Vagina (tissue), 2 donors: ENCODE results near the gene CRISP3. TPM values are rescaled to one million over a fixed set of nuclear protein-coding genes. Genes with fewer than 3 reads are reported as not detected.
"Not testable (repeated sequence)": the region's sequence is repeated elsewhere in the genome, so short reads cannot be mapped to it uniquely, and the experiment has no call there.

ENCODE experiments used
- DNase-seq, 2 donors: peaks; one replicate each; pipeline ENCODE4 v3.0.0-alpha.2; 2017; ENCODE audit errors: extremely low spot score in 2 of 2
- H3K27ac ChIP-seq: fragments of 200-600 bp; sonication (generic); one replicate; pipeline ENCODE4 v1.5.1; 2019
- H3K27me3 ChIP-seq: fragments of 200-600 bp; sonication (generic); one replicate; pipeline ENCODE4 v1.5.1; 2019
- H3K36me3 ChIP-seq, 2 donors: fragments of 200-600 bp; sonication (generic); one replicate each; pipeline ENCODE4 v1.5.1; 2017 to 2019
- H3K4me1 ChIP-seq: fragments of 200-600 bp; sonication (generic); one replicate; pipeline ENCODE4 v1.5.1; 2019
- H3K4me3 ChIP-seq, 2 donors: fragments of 200-600 bp; sonication (generic); 1 replicate in 1 of 2; 2 replicates in 1 of 2; pipeline ENCODE4 v1.5.1; 2016 to 2019
- H3K9me3 ChIP-seq: fragments of 200-600 bp; sonication (generic); one replicate; pipeline ENCODE4 v1.5.1; 2019
- CTCF ChIP-seq, 3 experiments: fragments of 450-650 bp in 2 of 3; fragments of 200-600 bp in 1 of 3; sonication (generic) in 1 of 3; IDR thresholded peaks; one replicate each; pipeline ENCODE4 v1.5.1; 2017 to 2019; ENCODE audit warnings: antibody characterized with exemption in 3 of 3, mild to moderate bottlenecking in 2 of 3, moderate library complexity in 2 of 3
- POLR2A ChIP-seq, 2 donors: fragments of 450-650 bp; IDR thresholded peaks; one replicate each; pipeline ENCODE4 v1.6.1; 2017; ENCODE audit warnings: antibody characterized with exemption in 2 of 2, mild to moderate bottlenecking in 2 of 2, moderate library complexity in 2 of 2
- POLR2AphosphoS5 ChIP-seq, 2 donors: sonication (generic); formaldehyde crosslinking; IDR thresholded peaks; one replicate each; pipeline ENCODE4 v1.9.0; 2017; ENCODE audit warnings: antibody characterized with exemption in 2 of 2, mild to moderate bottlenecking in 2 of 2, low read depth in 1 of 2; ENCODE audit not compliant: insufficient read depth in 1 of 2
- intact Hi-C: fragments of 100-400 bp; cut with DNase I; formaldehyde crosslinking; loops from one replicate; pipeline ENCODE4 v1.15.1; 2023
- total RNA-seq: library from RNA; depleted of rRNA; stranded (reverse); fragments of >200 nt; gene quantifications from one replicate; pipeline ENCODE4 v1.2.3, GENCODE V29; 2016

The CRISP3 gene
- total RNA-seq, 1 donor from 2014 or later: 19.2 TPM

- H3K9me3 ChIP-seq: no peaks in the 10 kb centered on the region
- H3K4me3 ChIP-seq: no peak overlapping the region
- no peak for DNase-seq
- H3K27me3 ChIP-seq: no peaks in the 10 kb centered on the region
- no peaks in the 10 kb centered on the region for H3K36me3 ChIP-seq
- H3K27ac ChIP-seq: no peak overlapping the region
- no peaks in the 10 kb centered on the region for H3K4me1 ChIP-seq
- intact Hi-C loops: no loop called here
- TF ChIP-seq CTCF (IDR thresholded peaks at IDR 0.05): no peak
- TF ChIP-seq POLR2A (IDR thresholded peaks at IDR 0.05): no peak
- TF ChIP-seq POLR2AphosphoS5 (IDR thresholded peaks at IDR 0.05; ENCODE audit: insufficient read depth in 1 of 2, low read depth in 1 of 2): no peak
These were observed 11.4 kb downstream of the CRISP3 start for GRCh38 chr6:49732781-49733180.

- Histone ChIP-seq H3K4me3 (no peak overlapping the region), H3K9me3 (no peaks in the 10 kb centered on the region), H3K36me3 (no peaks in the 10 kb centered on the region), H3K27me3 (no peaks in the 10 kb centered on the region), H3K27ac (no peak overlapping the region), H3K4me1 (no peaks in the 10 kb centered on the region)
- no peak for DNase-seq
- intact Hi-C loops: no loop called here
- TF ChIP-seq CTCF (IDR thresholded peaks at IDR 0.05) (no peak), POLR2A (IDR thresholded peaks at IDR 0.05) (no peak), POLR2AphosphoS5 (IDR thresholded peaks at IDR 0.05; ENCODE audit: insufficient read depth in 1 of 2, low read depth in 1 of 2) (no peak)
These were observed 13.9 kb downstream of the CRISP3 start for GRCh38 chr6:49730251-49730650.

- H3K9me3 ChIP-seq, H3K4me1 ChIP-seq, H3K27ac ChIP-seq, intact Hi-C loops, H3K36me3 ChIP-seq, H3K27me3 ChIP-seq, H3K4me3 ChIP-seq, DNase-seq: not testable (repeated sequence)
These were observed 20.3 kb downstream of the CRISP3 start for GRCh38 chr6:49723917-49724316.

- no peaks in the 10 kb centered on the region for H3K36me3 ChIP-seq
- intact Hi-C loops: no loop called here
- DNase-seq: no peak
- no peak overlapping the region for H3K27ac ChIP-seq
- H3K4me3 ChIP-seq: no peak overlapping the region
- H3K4me1 ChIP-seq: no peaks in the 10 kb centered on the region
- no peaks in the 10 kb centered on the region for H3K27me3 ChIP-seq
- no peaks in the 10 kb centered on the region for H3K9me3 ChIP-seq
- TF ChIP-seq CTCF (IDR thresholded peaks at IDR 0.05): no peak
- no peak for TF ChIP-seq POLR2AphosphoS5 (IDR thresholded peaks at IDR 0.05; ENCODE audit: insufficient read depth in 1 of 2, low read depth in 1 of 2)
- no peak for TF ChIP-seq POLR2A (IDR thresholded peaks at IDR 0.05)
These were observed 22.9 kb downstream of the CRISP3 start for GRCh38 chr6:49721297-49721696.

- H3K27me3 ChIP-seq: no peaks in the 10 kb centered on the region
- TF ChIP-seq CTCF (IDR thresholded peaks at IDR 0.05): no peak
- TF ChIP-seq POLR2A (IDR thresholded peaks at IDR 0.05): no peak
- TF ChIP-seq POLR2AphosphoS5 (IDR thresholded peaks at IDR 0.05; ENCODE audit: insufficient read depth in 1 of 2, low read depth in 1 of 2): no peak
- intact Hi-C loops: no loop called here
These were observed 23.8 kb downstream of the CRISP3 start for GRCh38 chr6:49720372-49720771.

GRCh38 chr6:49713346-49713745, 30.8 kb downstream of the CRISP3 start, which contains the start of gene CRISP2:
TSS of gene CRISP2 (minus strand) at chr6:49713543. CDS start at chr6:49709196, 4,347 bp downstream.
- TF ChIP-seq POLR2AphosphoS5 (IDR thresholded peaks at IDR 0.05; ENCODE audit: insufficient read depth in 1 of 2, low read depth in 1 of 2) (no peak), POLR2A (IDR thresholded peaks at IDR 0.05) (no peak), CTCF (IDR thresholded peaks at IDR 0.05) (no peak)

More at GRCh38 chr6:49720372-49720771, 23.8 kb downstream of the CRISP3 start:
- no peak overlapping the region for H3K4me3 ChIP-seq
- no peaks in the 10 kb centered on the region for H3K9me3 ChIP-seq
- no peak for DNase-seq
- no peak overlapping the region for H3K27ac ChIP-seq
- H3K36me3 ChIP-seq: no peaks in the 10 kb centered on the region
- H3K4me1 ChIP-seq: no peaks in the 10 kb centered on the region

More at GRCh38 chr6:49713346-49713745, 30.8 kb downstream of the CRISP3 start, which contains the start of gene CRISP2:
- intact Hi-C loops: no loop called here
- Histone ChIP-seq H3K4me1 (no peaks in the 10 kb centered on the region), H3K9me3 (no peaks in the 10 kb centered on the region), H3K36me3 (no peaks in the 10 kb centered on the region), H3K27ac (no peak within 1 kb of the TSS), H3K27me3 (no peaks in the 10 kb centered on the region), H3K4me3 (no peak within 1 kb of the TSS)
- DNase-seq: no peak
